Choroid plexus epithelial cell (primary cell): ENCODE data around the gene MYO5A.

Source experiments
- DNase-seq: peaks from one replicate; pipeline ENCODE4 v3.0.0-alpha.2; 2010; ENCODE audit warnings: low read depth
- H3K4me3 ChIP-seq: 2 replicates; pipeline ENCODE4 v1.5.1; 2011; ENCODE audit warnings: low read depth, mild to moderate bottlenecking, control low read depth, low read length, moderate library complexity
- CTCF ChIP-seq: conservative IDR thresholded peaks from 2 replicates; pipeline ENCODE4 v1.5.1; 2011; ENCODE audit warnings: low read depth, mild to moderate bottlenecking, control low read depth, inconsistent platforms, low read length, moderate library complexity

The MYO5A gene

DNA sequence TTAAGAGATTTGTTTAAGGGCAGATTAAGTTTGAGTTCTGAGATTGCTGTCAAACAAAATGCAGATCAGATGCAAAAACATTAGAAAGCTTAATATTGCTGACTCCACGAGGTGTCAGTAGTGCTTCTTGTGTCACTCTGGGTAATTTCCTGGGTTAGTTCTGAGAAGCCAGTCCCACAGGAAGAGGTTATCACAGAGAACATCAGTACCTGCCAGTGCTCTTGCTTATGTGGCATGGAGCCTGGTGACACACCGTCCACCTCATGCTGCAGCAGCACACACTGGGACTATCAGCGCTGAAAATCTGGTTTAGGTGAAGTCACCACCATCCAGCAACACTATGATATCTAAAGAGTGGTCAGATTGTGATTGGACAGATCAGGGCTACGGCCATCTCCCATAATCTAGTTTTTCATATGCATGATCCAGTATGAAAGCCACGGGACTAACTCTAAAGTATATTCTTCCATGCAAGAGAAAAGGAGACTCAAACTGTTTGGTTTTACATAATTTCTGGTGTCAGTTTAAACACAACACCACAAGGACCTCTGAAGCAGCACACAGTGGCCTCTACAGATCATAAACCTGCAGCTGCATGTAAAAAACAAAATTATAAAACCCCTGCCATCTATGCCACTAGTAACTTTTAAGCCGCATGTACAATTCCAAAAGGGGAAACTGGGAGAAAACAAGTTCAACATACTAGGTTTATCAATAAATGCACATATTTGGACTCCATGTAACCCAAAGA, 197.0 kb downstream of the MYO5A start:
- H3K4me3 ChIP-seq, result no peak overlapping the region
- peak; percentile 80 for DNase-seq
- TF ChIP-seq CTCF, result peak; percentile 65

GRCh38 chr15:52329987-52330386, 198.7 kb downstream of the MYO5A start:
- no peak for TF ChIP-seq CTCF
- no peak overlapping the region for H3K4me3 ChIP-seq
- DNase-seq, result no peak

GRCh38 chr15:52329150-52329549, 199.5 kb downstream of the MYO5A start:
- no peak for TF ChIP-seq CTCF
- no peak for DNase-seq
- no peak overlapping the region for H3K4me3 ChIP-seq

GRCh38 chr15:52328680-52329079, 200.0 kb downstream of the MYO5A start:
- no peak for TF ChIP-seq CTCF
- H3K4me3 ChIP-seq, result no peak overlapping the region
- no peak for DNase-seq

DNA sequence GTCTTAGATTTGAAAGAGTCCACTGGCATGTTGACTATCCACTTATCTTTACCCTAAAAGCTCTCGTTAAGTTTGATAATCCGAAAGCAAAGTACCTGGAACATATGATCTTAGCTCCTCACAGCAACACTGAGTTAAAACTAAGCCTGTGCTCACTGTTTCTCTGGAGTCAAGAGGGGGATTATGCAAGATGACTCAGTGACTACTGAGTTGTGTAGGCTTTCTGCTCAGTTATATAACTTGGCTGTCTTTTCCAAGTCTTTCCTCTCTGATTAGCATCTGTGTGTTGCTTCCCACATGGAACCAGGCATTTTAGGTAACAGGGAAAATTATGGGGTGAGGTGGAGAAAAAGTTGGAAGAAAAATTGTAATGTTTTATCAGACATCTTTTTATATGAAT, 201.9 kb downstream of the MYO5A start:
- TF ChIP-seq CTCF, result no peak
- no peak overlapping the region for H3K4me3 ChIP-seq
- DNase-seq, result peak; percentile 52

DNA sequence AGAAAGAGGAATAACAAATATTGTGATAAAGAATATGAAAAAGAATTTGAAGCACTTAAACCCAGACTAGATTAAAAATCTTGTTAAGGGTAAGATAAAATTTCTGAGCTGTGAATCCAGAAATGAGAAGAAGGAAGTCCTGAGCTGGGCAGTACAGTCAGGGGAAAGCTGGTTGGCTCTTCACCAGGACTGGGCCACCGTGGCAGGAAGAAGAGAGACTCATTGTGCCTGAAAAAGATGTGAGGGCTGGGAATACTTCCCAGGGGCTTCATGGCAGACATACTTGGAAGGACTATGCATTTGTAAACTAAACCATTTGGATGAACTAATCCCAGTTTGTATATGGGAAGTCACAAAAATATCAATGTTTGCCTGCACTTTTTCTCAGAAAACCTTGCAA, 204.6 kb downstream of the MYO5A start:
- no peak overlapping the region for H3K4me3 ChIP-seq
- TF ChIP-seq CTCF, result no peak
- DNase-seq, result no peak
